PC-3 (cell line): ENCODE data around the gene PLCL1.

Experiments used
- CTCF ChIP-seq: fragments of 300-600 bp; sonication (generic); conservative IDR thresholded peaks from 2 replicates; pipeline ENCODE4 v1.5.1; 2017; ENCODE audit warnings: antibody characterized with exemption, low read depth, mild to moderate bottlenecking, low read length
- EZH2 ChIP-seq: fragments of 300-600 bp; sonication (generic); IDR thresholded peaks from one replicate; pipeline ENCODE4 v1.6.1; 2017; ENCODE audit warnings: antibody characterized with exemption, mild to moderate bottlenecking, low read length; ENCODE audit not compliant: unreplicated experiment

GRCh38 chr2:198059800-198060199 lies 255.4 kb downstream of the PLCL1 start:
- TF ChIP-seq CTCF (no peak), EZH2 (no peak)
